Body of pancreas (tissue), 4 donors: ENCODE measurements around the gene PEX14. TPM values are rescaled to one million over a fixed set of nuclear protein-coding genes. Genes with fewer than 3 reads are reported as not detected.
A peak's percentile ranks its signal among the peaks of the same experiment; 100 is the strongest.
"Not testable (repeated sequence)": the region's sequence is repeated elsewhere in the genome, so short reads cannot be mapped to it uniquely, and the experiment has no call there.

Source experiments
- ATAC-seq: fragments of 150-250 bp; one replicate; pipeline ENCODE4 v1.9.1; 2016
- DNase-seq, 4 donors: peaks; one replicate each; pipeline ENCODE4 v3.0.0-alpha.2; 2019
- H3K27ac ChIP-seq, 4 donors: fragments of 200-600 bp; sonication (generic); 1 replicate in 3 of 4; 2 replicates in 1 of 4; pipeline versions ENCODE4 v1.5.1 to v1.6.1; 2016 to 2019; ENCODE audit warnings: mild to moderate bottlenecking in 1 of 4, mixed read lengths in 1 of 4, moderate library complexity in 1 of 4
- H3K27me3 ChIP-seq, 2 donors: fragments of 200-600 bp; sonication (generic); one replicate each; pipeline ENCODE4 v1.6.0; 2016; ENCODE audit warnings: mild to moderate bottlenecking in 1 of 2
- H3K36me3 ChIP-seq, 2 donors: fragments of 200-600 bp; sonication (generic); replicated peaks in 1 of 2; 2 replicates each; pipeline ENCODE4 v1.5.1; 2016; ENCODE audit warnings: low read depth in 2 of 2; ENCODE audit not compliant: insufficient read depth in 1 of 2
- H3K4me1 ChIP-seq: fragments of 200-600 bp; sonication (generic); one replicate; pipeline ENCODE4 v1.6.0; 2016
- H3K4me3 ChIP-seq, 2 donors: fragments of 200-600 bp; sonication (generic); 1 replicate in 1 of 2; 2 replicates in 1 of 2; pipeline ENCODE4 v1.5.1; 2016 to 2019
- H3K9me3 ChIP-seq, 3 donors: fragments of 200-600 bp; sonication (generic); 1 replicate in 2 of 3; 2 replicates in 1 of 3; pipeline ENCODE4 v1.5.1; 2016
- POLR2A ChIP-seq, 3 donors: fragments of 450-650 bp; IDR thresholded peaks; one replicate each; pipeline ENCODE4 v1.6.1; 2016; ENCODE audit warnings: antibody characterized with exemption in 3 of 3, mild to moderate bottlenecking in 2 of 3
- WGBS, 2 donors: methylation state at CpG; one replicate each; pipeline ENCODE4 v1.1.5; 2017; 5-methylcytosine and 5-hydroxymethylcytosine counted together
- intact Hi-C: fragments of 100-400 bp; cut with DNase I; formaldehyde crosslinking; loops from one replicate; pipeline ENCODE4 v1.15.1; 2023
- total RNA-seq, 2 donors: library from RNA; depleted of rRNA; stranded (reverse); fragments of >200 nt; gene quantifications; one replicate each; pipeline ENCODE4 v1.1.0, GENCODE V29; 2016
- TF ChIP-seq, protein P1 (sequence below), 7 experiments: fragments of 450-650 bp in 4 of 7; fragments of 200-600 bp in 3 of 7; sonication (generic) in 3 of 7; IDR thresholded peaks; one replicate each; pipeline ENCODE4 v1.5.1; 2016 to 2019; ENCODE audit warnings: antibody characterized with exemption in 7 of 7

The PEX14 gene, protein sequence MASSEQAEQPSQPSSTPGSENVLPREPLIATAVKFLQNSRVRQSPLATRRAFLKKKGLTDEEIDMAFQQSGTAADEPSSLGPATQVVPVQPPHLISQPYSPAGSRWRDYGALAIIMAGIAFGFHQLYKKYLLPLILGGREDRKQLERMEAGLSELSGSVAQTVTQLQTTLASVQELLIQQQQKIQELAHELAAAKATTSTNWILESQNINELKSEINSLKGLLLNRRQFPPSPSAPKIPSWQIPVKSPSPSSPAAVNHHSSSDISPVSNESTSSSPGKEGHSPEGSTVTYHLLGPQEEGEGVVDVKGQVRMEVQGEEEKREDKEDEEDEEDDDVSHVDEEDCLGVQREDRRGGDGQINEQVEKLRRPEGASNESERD
- 1 to 10 TPM; 8.6 to 8.8 TPM for total RNA-seq

DNA sequence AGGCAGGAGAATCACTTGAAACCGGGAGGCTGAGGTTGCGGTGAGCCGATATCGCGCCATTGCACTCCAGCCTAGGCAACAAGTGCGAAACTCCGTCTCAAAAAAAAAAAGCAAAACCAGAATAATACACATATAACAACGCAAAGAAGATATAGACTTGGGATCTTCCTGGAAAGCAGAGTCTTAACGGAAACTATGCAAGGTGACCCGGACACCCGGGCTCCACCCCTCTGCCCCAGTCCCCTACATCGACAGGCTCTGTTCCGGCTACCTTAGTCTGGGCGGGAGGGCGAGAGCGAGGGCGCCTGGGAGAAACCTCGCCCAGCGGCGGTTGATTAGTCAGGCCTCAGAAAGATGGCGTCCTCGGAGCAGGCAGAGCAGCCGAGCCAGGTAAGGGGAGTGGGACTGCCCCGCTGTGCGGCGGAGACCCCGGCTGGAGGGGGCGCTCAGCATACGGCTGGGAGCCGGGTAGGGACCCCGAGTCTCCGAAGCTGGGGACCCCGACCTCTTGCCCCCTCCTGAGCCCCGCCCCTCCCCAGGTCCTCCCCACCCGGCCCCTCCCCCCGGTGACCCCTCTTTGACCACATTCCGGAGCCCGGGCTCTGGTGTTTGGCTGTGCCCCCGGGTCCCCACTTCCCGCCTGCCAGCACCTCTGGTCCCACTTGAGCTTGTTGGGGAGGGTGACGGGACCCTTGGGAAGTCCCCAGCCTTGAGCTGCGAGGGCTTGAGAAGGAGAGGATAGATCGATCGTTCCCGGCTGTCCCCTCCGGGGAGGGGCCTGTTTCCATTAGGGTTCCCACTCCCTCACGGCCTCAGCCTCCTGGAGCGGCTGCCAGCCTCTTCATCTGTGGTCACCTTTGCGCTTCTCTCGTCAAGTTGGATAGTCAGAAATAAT lies at the start of gene PEX14:
TSS of gene PEX14 (plus strand) at position 338 of the 895 bp plus-strand sequence. CDS start at position 355, 17 bp downstream.
- Histone ChIP-seq H3K36me3 (no peaks in the 10 kb centered on the region), H3K27me3 (no peaks in the 10 kb centered on the region), H3K4me3 (peak within 1 kb of the TSS; percentile 87 to 99), H3K4me1 (peaks cover 32% of the 10 kb centered on the region), H3K27ac (peak within 1 kb of the TSS; percentile 54 to 79 (median 58)), H3K9me3 (no peaks in the 10 kb centered on the region)
- peak in 2 of 3 donors; percentile 46 to 53 for TF ChIP-seq POLR2A (IDR thresholded peaks at IDR 0.05)
- TF ChIP-seq, protein P1, sequence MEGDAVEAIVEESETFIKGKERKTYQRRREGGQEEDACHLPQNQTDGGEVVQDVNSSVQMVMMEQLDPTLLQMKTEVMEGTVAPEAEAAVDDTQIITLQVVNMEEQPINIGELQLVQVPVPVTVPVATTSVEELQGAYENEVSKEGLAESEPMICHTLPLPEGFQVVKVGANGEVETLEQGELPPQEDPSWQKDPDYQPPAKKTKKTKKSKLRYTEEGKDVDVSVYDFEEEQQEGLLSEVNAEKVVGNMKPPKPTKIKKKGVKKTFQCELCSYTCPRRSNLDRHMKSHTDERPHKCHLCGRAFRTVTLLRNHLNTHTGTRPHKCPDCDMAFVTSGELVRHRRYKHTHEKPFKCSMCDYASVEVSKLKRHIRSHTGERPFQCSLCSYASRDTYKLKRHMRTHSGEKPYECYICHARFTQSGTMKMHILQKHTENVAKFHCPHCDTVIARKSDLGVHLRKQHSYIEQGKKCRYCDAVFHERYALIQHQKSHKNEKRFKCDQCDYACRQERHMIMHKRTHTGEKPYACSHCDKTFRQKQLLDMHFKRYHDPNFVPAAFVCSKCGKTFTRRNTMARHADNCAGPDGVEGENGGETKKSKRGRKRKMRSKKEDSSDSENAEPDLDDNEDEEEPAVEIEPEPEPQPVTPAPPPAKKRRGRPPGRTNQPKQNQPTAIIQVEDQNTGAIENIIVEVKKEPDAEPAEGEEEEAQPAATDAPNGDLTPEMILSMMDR (IDR thresholded peaks at IDR 0.05): no peak
- intact Hi-C loops: no loop called here
- 9 to 23% methylated on average over 22 to 48 of the region's 50 CpGs for WGBS, 2 donors
- ATAC-seq (peak; percentile 85), DNase-seq (peak; percentile 86 to 89 (median 86))

DNA sequence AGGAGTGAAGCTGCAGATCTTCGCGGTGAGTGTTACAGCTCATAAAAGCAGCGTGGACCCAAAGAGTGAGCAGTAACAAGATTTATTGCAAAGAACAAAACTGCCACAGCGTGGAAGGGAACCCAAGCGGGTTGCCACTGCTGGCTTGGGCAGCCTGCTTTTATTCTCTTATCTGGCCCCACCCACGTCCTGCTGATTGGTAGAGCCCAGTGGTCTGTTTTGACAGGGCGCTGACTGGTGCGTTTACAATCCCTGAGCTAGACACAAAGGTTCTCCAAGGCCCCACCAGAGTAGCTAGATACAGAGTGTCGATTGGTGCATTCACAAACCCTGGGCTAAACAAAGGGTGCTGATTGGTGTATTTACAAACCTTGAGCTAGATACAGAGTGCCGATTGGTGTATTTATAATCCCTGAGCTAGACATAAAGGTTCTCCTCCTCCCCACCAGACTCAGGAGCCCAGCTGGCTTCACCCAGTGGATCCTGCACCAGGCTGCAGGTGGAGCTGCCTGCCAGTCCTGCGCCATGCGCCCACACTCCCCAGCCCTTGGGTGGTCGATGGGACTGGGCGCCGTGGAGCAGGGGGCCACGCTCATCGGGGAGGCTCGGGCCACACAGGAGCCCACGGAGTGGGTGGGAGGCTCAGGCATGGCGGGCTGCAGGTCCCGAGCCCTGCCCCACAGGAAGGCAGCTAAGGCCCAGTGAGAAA lies 48.8 kb upstream of the PEX14 start:
- not testable (repeated sequence) for H3K27me3 ChIP-seq, H3K36me3 ChIP-seq, H3K9me3 ChIP-seq, H3K4me1 ChIP-seq, ATAC-seq, DNase-seq, H3K27ac ChIP-seq, H3K4me3 ChIP-seq
- WGBS, 2 donors: 72 to 75% methylated on average over 8 to 15 of the region's 21 CpGs
- intact Hi-C loops: loop anchor here (10.0 kb wide), 1 partner anchor 551 kb away; no protein-coding TSS in a partner anchor

DNA sequence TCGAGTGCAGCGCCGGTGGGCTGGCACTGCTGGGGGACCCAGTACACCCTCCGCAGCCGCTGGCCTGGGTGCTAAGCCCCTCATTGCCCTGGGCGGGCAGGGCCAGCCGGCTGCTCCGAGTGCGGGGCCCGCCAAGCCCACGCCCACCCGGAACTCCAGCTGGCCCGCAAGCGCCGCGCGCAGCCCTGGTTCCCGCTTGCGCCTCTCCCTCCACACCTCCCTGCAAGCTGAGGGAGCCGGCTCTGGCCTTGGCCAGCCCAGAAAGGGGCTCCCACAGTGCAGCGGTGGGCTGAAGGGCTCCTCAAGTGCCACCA lies 48.3 kb upstream of the PEX14 start:
- H3K36me3 ChIP-seq, H3K9me3 ChIP-seq, H3K4me3 ChIP-seq, DNase-seq, H3K27ac ChIP-seq, ATAC-seq, H3K27me3 ChIP-seq: not testable (repeated sequence)
- H3K4me1 ChIP-seq: peaks cover 13% of the 10 kb centered on the region
- WGBS, 2 donors: 89% methylated on average over 14 of the region's 21 CpGs; no CpG with 5 or more reads in 1 of the 2 donors
- intact Hi-C loops: loop anchor here (10.0 kb wide), 1 partner anchor 552 kb away; no protein-coding TSS in a partner anchor

DNA sequence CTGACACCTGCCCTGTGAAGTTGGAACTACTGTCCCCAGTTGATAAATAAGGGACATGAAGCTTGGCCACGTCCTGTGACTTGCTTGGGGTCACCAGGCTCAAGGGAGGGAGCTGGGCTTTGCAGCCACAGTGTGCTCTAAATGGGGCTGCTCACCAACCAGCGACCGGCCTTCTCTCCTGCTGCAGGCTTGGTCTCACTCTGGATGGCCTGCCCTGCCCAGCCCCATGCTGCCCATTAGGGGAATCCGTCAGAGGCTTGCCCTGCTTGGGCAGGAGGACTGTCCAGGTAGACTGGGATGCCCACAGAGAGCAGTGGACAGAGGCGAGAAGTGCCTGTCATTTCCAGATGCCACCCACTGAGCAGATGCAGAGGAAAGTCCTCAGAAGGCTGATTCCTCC lies 45.8 kb upstream of the PEX14 start:
- Histone ChIP-seq H3K36me3 (no peaks in the 10 kb centered on the region), H3K4me3 (no peak overlapping the region), H3K9me3 (no peaks in the 10 kb centered on the region), H3K27me3 (no peaks in the 10 kb centered on the region), H3K4me1 (peaks cover 24% of the 10 kb centered on the region), H3K27ac (no peak overlapping the region)
- DNase-seq (no peak), ATAC-seq (no peak)
- intact Hi-C loops: loop anchor here (10.0 kb wide), 1 partner anchor 554 kb away; no protein-coding TSS in a partner anchor
- 46 to 59% methylated on average over 3 to 5 of the region's 5 CpGs for WGBS, 2 donors
- TF ChIP-seq, protein P1 (IDR thresholded peaks at IDR 0.05): no peak
- no peak for TF ChIP-seq POLR2A (IDR thresholded peaks at IDR 0.05)

DNA sequence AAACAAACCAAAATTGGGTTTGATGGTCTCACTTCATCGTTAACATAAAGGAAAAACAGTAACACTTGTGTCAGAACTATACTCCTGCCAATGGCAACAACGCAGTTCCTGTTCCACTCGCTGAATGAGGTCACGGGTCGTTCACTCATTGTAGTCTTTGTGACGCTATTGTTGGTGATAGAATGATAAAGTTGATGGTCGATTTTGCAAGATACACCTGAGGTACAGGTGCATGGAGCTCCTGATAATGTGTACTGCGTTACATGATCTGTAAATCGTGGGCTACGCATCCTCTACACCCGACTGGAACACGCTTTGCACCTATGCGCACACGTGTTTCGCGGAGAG lies 44.9 kb upstream of the PEX14 start:
- 4 to 12% methylated on average over 11 to 16 of the region's 16 CpGs for WGBS, 2 donors
- ATAC-seq: no peak
- Histone ChIP-seq H3K9me3 (no peaks in the 10 kb centered on the region), H3K4me1 (peaks cover 24% of the 10 kb centered on the region), H3K36me3 (no peaks in the 10 kb centered on the region), H3K4me3 (peak overlapping the region in 1 of 2 donors; percentile 18), H3K27me3 (no peaks in the 10 kb centered on the region), H3K27ac (peak overlapping the region in 3 of 4 donors; percentile 23 to 74 (median 61))
- DNase-seq: peak in 2 of 4 donors; percentile 7 to 25
- intact Hi-C loops: loop anchor here (10.0 kb wide), 1 partner anchor 555 kb away; no protein-coding TSS in a partner anchor
- no peak for TF ChIP-seq POLR2A (IDR thresholded peaks at IDR 0.05)
- TF ChIP-seq, protein P1 (IDR thresholded peaks at IDR 0.05): no peak
